ENCODE measurements around the gene RPL15.
"Not testable (repeated sequence)": the region's sequence is repeated elsewhere in the genome, so short reads cannot be mapped to it uniquely, and the experiment has no call there.

Gene RPL15

GRCh38 chr3:23916886-23917678, at the start of gene RPL15, which contains the start of gene NKIRAS1:
Gene RPL15 (plus strand): TSS chr3:23917132. CDS start chr3:23917860, 728 bp downstream.
Gene NKIRAS1 (minus strand): TSS chr3:23916990. CDS start chr3:23910904, 6,086 bp downstream.
- peak; percentile 66 for DNase-seq

- no peak for DNase-seq
These were observed 49.5 kb upstream of the RPL15 start for GRCh38 chr3:23867400-23867799.

GRCh38 chr3:23867838-23868237, 49.1 kb upstream of the RPL15 start:
- DNase-seq: no peak

- DNase-seq: no peak
These were observed 46.8 kb upstream of the RPL15 start for GRCh38 chr3:23869977-23870662.

- not testable (repeated sequence) for DNase-seq
These were observed 46.3 kb upstream of the RPL15 start for GRCh38 chr3:23870663-23871043.

GRCh38 chr3:23871361-23871760, 45.6 kb upstream of the RPL15 start:
- DNase-seq: not testable (repeated sequence)

GRCh38 chr3:23872330-23872729, 44.6 kb upstream of the RPL15 start:
- no peak for DNase-seq

GRCh38 chr3:23873941-23874340, 43.0 kb upstream of the RPL15 start:
- no peak for DNase-seq

- DNase-seq: no peak
These were observed 42.4 kb upstream of the RPL15 start for GRCh38 chr3:23874359-23875112.

GRCh38 chr3:23875113-23875725, 41.7 kb upstream of the RPL15 start:
- no peak for DNase-seq

GRCh38 chr3:23876923-23877322, 40.0 kb upstream of the RPL15 start:
- DNase-seq: no peak

- no peak for DNase-seq
These were observed 39.5 kb upstream of the RPL15 start for GRCh38 chr3:23877329-23877980.

- DNase-seq: no peak
These were observed 37.4 kb upstream of the RPL15 start for GRCh38 chr3:23879485-23879884.

- DNase-seq: no peak
These were observed 36.1 kb upstream of the RPL15 start for GRCh38 chr3:23880703-23881339.

- DNase-seq: not testable (repeated sequence)
These were observed 34.9 kb upstream of the RPL15 start for GRCh38 chr3:23881993-23882392.

- DNase-seq: no peak
These were observed 34.4 kb upstream of the RPL15 start for GRCh38 chr3:23882487-23882918.

- DNase-seq: no peak
These were observed 32.5 kb upstream of the RPL15 start for GRCh38 chr3:23884481-23884880.

GRCh38 chr3:23885210-23885609, 31.7 kb upstream of the RPL15 start:
- DNase-seq: no peak

- no peak for DNase-seq
These were observed 30.6 kb upstream of the RPL15 start for GRCh38 chr3:23886311-23886710.

- DNase-seq: no peak
These were observed 28.2 kb upstream of the RPL15 start for GRCh38 chr3:23888617-23889228.

GRCh38 chr3:23889386-23889785, 27.5 kb upstream of the RPL15 start:
- DNase-seq: no peak

Data from NCI-H2107 (cell line).